IMR-90 (cell line): ENCODE results near the gene ATP8B4.

Source experiments
- CEBPB ChIP-seq: IDR thresholded peaks from 2 replicates; pipeline ENCODE4 v1.6.1; 2012; ENCODE audit warnings: low read depth, low read length, improper control_type of control experiment
- MAFK ChIP-seq: IDR thresholded peaks from 2 replicates; pipeline ENCODE4 v1.6.1; 2012; ENCODE audit warnings: low read depth, low read length, improper control_type of control experiment
- USF2 ChIP-seq: fragments of 150-350 bp; IDR thresholded peaks from 2 replicates; pipeline ENCODE4 v1.6.1; 2017; ENCODE audit warnings: mild to moderate bottlenecking, antibody characterized with exemption, low read length, low read depth
- TF ChIP-seq, protein P1 (sequence below): conservative IDR thresholded peaks from 2 replicates; pipeline ENCODE4 v1.5.1; 2012; ENCODE audit warnings: mild to moderate bottlenecking, low read depth, low read length, improper control_type of control experiment

DNA sequence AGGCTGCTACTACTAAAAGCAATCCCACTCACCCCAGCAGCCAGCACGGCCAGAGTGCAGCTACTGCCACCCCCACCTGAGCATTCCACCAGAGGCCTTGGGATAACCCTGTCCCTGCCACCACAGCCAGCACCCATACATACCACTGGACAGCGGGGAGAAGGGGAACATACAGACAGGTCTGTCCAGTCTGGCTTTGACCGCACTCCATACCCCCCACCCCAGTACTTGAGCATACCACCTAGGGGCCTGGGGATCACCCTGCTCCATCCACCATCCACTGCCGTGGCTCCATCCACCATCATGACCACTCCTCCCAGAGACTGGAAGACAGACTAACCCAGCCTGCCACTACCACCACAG lies 210.1 kb downstream of the ATP8B4 start:
- TF ChIP-seq, protein P1, sequence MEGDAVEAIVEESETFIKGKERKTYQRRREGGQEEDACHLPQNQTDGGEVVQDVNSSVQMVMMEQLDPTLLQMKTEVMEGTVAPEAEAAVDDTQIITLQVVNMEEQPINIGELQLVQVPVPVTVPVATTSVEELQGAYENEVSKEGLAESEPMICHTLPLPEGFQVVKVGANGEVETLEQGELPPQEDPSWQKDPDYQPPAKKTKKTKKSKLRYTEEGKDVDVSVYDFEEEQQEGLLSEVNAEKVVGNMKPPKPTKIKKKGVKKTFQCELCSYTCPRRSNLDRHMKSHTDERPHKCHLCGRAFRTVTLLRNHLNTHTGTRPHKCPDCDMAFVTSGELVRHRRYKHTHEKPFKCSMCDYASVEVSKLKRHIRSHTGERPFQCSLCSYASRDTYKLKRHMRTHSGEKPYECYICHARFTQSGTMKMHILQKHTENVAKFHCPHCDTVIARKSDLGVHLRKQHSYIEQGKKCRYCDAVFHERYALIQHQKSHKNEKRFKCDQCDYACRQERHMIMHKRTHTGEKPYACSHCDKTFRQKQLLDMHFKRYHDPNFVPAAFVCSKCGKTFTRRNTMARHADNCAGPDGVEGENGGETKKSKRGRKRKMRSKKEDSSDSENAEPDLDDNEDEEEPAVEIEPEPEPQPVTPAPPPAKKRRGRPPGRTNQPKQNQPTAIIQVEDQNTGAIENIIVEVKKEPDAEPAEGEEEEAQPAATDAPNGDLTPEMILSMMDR, result no peak
- TF ChIP-seq MAFK (no peak), CEBPB (no peak), USF2 (no peak)
